Tibial nerve (tissue), 4 donors: ENCODE results near the gene ATP6AP1. TPM values are rescaled to one million over a fixed set of nuclear protein-coding genes. Genes with fewer than 3 reads are reported as not detected.

ENCODE experiments used
- DNase-seq, 2 donors: peaks; one replicate each; pipeline ENCODE4 v3.0.0-alpha.2; 2019; ENCODE audit warnings: low spot score in 2 of 2
- H3K27ac ChIP-seq, 4 donors: fragments of 200-600 bp; sonication (generic) in 3 of 4; one replicate each; pipeline ENCODE4 v1.5.1; 2017 to 2019; ENCODE audit warnings: mild to moderate bottlenecking in 1 of 4
- H3K27me3 ChIP-seq, 2 donors: fragments of 200-600 bp; sonication (generic) in 1 of 2; one replicate each; pipeline versions ENCODE4 v1.5.1 to v1.6.0; 2017 to 2019
- H3K36me3 ChIP-seq, 3 donors: fragments of 200-600 bp; sonication (generic); one replicate each; pipeline ENCODE4 v1.5.1; 2018 to 2019
- H3K4me1 ChIP-seq, 4 donors: fragments of 200-600 bp; sonication (generic) in 3 of 4; one replicate each; pipeline ENCODE4 v1.5.1; 2017 to 2019
- H3K4me3 ChIP-seq, 4 donors: fragments of 200-600 bp; sonication (generic) in 3 of 4; one replicate each; pipeline ENCODE4 v1.5.1; 2017 to 2019; ENCODE audit warnings: mild to moderate bottlenecking in 1 of 4, moderate library complexity in 1 of 4
- H3K9me3 ChIP-seq, 4 donors: fragments of 200-600 bp; sonication (generic) in 3 of 4; one replicate each; pipeline ENCODE4 v1.5.1; 2017 to 2019
- EP300 ChIP-seq, 2 donors: sonication (generic); formaldehyde crosslinking; IDR thresholded peaks; one replicate each; pipeline ENCODE4 v1.6.1; 2017; ENCODE audit warnings: antibody characterized with exemption in 2 of 2, mild to moderate bottlenecking in 1 of 2
- POLR2A ChIP-seq, 2 donors: fragments of 450-650 bp; IDR thresholded peaks; one replicate each; pipeline ENCODE4 v1.6.1; 2017; ENCODE audit warnings: antibody characterized with exemption in 2 of 2, mild to moderate bottlenecking in 2 of 2, moderate library complexity in 2 of 2
- WGBS, 2 donors: methylation state at CpG; one replicate each; pipeline ENCODE4 v1.1.5; 2018; 5-methylcytosine and 5-hydroxymethylcytosine counted together
- total RNA-seq, 4 donors: library from RNA; depleted of rRNA; stranded (reverse); fragments of >200 nt; gene quantifications; one replicate each; pipeline ENCODE4 v1.1.0, GENCODE V29; 2016
- TF ChIP-seq, protein P1 (sequence below), 5 experiments: fragments of 200-600 bp in 3 of 5; fragments of 450-650 bp in 2 of 5; sonication (generic) in 3 of 5; IDR thresholded peaks; one replicate each; pipeline ENCODE4 v1.5.1; 2016 to 2019; ENCODE audit warnings: antibody characterized with exemption in 5 of 5, mild to moderate bottlenecking in 3 of 5, moderate library complexity in 2 of 5

ATP6AP1 gene
- total RNA-seq, 4 donors from 2014 or later: 42.9 to 59.7 (median 50.4) TPM

DNA sequence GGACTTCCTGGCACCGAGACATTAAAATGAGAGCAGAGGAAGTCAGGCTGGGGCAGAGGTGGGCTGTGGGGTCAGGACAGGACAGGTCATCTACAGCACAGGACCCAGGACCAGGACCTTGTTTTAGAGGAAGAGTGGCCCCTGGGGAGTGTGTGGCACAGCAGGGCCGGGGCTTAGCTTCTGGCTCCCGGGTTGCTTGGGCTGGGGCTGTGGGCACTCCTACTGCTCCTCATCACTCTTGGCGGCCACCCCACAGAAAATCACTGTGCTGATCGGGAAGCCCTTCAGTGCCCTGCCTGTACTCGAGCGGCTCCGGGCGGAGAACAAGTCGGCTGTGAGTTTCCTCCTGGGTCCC is 8.1 kb upstream of the ATP6AP1 start:
- Histone ChIP-seq H3K27ac (peak overlapping the region in 1 of 4 donors; percentile 63), H3K36me3 (peaks cover 0 to 20% (median 2%) of the 10 kb centered on the region in 3 donors), H3K9me3 (no peaks in the 10 kb centered on the region), H3K4me1 (no peaks in the 10 kb centered on the region), H3K27me3 (no peaks in the 10 kb centered on the region), H3K4me3 (no peak overlapping the region)
- 76 to 91% methylated on average over 5 to 10 of the region's 10 CpGs for WGBS, 2 donors
- DNase-seq: no peak
- TF ChIP-seq EP300 (IDR thresholded peaks at IDR 0.05) (no peak), POLR2A (IDR thresholded peaks at IDR 0.05) (no peak)
- TF ChIP-seq, protein P1, sequence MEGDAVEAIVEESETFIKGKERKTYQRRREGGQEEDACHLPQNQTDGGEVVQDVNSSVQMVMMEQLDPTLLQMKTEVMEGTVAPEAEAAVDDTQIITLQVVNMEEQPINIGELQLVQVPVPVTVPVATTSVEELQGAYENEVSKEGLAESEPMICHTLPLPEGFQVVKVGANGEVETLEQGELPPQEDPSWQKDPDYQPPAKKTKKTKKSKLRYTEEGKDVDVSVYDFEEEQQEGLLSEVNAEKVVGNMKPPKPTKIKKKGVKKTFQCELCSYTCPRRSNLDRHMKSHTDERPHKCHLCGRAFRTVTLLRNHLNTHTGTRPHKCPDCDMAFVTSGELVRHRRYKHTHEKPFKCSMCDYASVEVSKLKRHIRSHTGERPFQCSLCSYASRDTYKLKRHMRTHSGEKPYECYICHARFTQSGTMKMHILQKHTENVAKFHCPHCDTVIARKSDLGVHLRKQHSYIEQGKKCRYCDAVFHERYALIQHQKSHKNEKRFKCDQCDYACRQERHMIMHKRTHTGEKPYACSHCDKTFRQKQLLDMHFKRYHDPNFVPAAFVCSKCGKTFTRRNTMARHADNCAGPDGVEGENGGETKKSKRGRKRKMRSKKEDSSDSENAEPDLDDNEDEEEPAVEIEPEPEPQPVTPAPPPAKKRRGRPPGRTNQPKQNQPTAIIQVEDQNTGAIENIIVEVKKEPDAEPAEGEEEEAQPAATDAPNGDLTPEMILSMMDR (IDR thresholded peaks at IDR 0.05): no peak

DNA sequence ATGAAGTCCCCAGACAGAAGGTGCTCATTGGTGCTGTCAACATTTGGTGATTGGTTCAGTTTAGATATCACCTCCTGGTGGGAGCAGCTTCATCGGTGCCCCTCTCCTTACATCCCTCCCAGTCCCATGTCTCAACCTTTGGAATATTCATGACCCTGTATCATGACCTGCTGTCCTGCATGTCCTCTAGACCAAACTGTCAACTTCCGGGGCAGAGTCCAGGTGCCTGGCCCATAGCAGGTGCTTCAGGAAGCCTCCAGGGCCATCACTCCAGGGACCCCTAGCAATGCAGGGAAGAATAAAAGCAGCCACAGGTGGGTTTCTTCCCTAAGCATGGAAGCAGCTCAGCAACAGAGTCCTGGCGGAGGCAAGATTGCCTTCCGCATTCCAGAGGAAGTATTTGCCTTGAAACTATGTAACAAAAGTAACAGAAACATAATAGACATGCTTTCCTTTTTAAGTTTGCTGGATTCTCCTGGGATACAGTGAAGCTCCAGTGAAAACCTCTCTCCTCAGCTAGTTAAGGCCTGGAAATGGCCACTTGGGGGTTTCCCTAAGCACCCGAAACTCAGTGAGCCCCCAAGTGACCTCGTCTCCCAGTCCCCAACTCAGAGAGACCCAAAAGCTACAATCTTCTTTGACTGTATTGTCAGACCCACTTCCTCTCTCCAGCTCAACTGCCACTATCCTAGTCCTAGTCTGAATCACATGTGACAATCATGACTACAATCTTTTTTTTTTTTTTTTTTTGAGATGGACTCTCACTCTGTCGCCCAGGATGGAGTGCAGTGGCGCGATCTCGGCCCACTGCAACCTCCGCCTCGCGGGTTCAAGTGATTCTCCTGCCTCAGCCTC is 1.3 kb upstream of the ATP6AP1 start:
- peak overlapping the region in 2 of 4 donors; percentile 15 to 89 for H3K27ac ChIP-seq
- H3K36me3 ChIP-seq: peaks cover 0 to 6% (median 0%) of the 10 kb centered on the region in 3 donors
- H3K4me3 ChIP-seq: no peak overlapping the region
- peaks cover 0 to 23% (median 0%) of the 10 kb centered on the region in 4 donors for H3K4me1 ChIP-seq
- 84 to 90% methylated on average over 13 of the region's 13 CpGs for WGBS, 2 donors
- TF ChIP-seq, protein P1 (IDR thresholded peaks at IDR 0.05): no peak
- TF ChIP-seq POLR2A (IDR thresholded peaks at IDR 0.05) (no peak), EP300 (IDR thresholded peaks at IDR 0.05) (no peak)
- no peaks in the 10 kb centered on the region for H3K27me3 ChIP-seq
- DNase-seq: no peak
- no peaks in the 10 kb centered on the region for H3K9me3 ChIP-seq

DNA sequence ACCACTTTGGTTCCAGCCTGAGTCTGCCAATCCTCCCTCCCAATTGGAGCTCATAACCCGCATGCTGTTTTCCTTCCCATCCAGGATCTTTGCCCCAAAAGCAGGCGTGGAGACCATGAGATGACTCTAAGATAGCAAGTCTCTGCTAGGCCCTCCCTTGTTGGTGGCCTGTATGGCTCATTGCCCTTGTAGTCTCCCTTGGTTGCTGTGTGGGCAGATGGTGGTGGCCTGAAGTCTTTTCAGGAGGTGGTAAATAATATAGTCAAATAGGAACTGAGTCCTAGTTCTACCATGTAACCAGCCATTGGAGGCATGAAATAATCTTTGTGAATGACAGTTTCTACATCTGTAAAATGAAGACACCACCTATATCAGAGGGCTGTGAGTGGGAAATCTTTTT is 1.2 kb downstream of the ATP6AP1 start:
- H3K4me3 ChIP-seq: peak overlapping the region in 2 of 4 donors; percentile 66 to 85
- no peak for DNase-seq
- H3K9me3 ChIP-seq: no peaks in the 10 kb centered on the region
- peaks cover 0 to 23% (median 0%) of the 10 kb centered on the region in 4 donors for H3K4me1 ChIP-seq
- TF ChIP-seq POLR2A (IDR thresholded peaks at IDR 0.05) (no peak), EP300 (IDR thresholded peaks at IDR 0.05) (no peak)
- TF ChIP-seq, protein P1 (IDR thresholded peaks at IDR 0.05): no peak
- peak overlapping the region in 2 of 4 donors; percentile 89 to 94 for H3K27ac ChIP-seq
- H3K36me3 ChIP-seq: peaks cover 0 to 31% (median 0%) of the 10 kb centered on the region in 3 donors
- H3K27me3 ChIP-seq: no peaks in the 10 kb centered on the region
- 67 to 78% methylated on average over 2 of the region's 2 CpGs for WGBS, 2 donors

DNA sequence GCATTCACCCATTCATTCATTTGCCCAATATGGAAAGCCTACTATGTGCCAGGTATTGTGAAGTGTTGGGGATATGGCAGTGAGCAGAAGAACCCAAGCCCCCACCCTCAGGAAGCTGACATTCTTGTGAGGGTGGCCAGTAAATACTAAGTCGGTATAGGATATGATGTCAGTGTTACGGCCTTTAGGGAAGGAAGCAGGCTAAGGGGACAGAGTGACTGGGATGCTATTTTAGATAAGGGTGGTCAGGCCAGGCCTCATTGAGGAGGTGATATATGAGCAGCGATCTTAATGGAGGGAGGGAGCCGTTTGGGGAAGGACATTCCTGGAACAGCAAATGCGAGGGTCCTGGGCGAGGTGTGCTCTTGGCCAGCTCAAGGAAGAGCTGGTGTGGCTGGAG is 2.0 kb downstream of the ATP6AP1 start:
- no peak overlapping the region for H3K4me3 ChIP-seq
- peaks cover 0 to 23% (median 0%) of the 10 kb centered on the region in 4 donors for H3K4me1 ChIP-seq
- H3K36me3 ChIP-seq: peaks cover 0 to 39% (median 0%) of the 10 kb centered on the region in 3 donors
- WGBS, 2 donors: 66 to 83% methylated on average over 6 of the region's 6 CpGs
- H3K9me3 ChIP-seq: no peaks in the 10 kb centered on the region
- no peak for TF ChIP-seq POLR2A (IDR thresholded peaks at IDR 0.05)
- TF ChIP-seq, protein P1 (IDR thresholded peaks at IDR 0.05): no peak
- no peak for TF ChIP-seq EP300 (IDR thresholded peaks at IDR 0.05)
- DNase-seq: no peak
- H3K27me3 ChIP-seq: no peaks in the 10 kb centered on the region
- H3K27ac ChIP-seq: peak overlapping the region in 2 of 4 donors; percentile 59

- peaks cover 0 to 23% (median 0%) of the 10 kb centered on the region in 4 donors for H3K4me1 ChIP-seq
- no peak for DNase-seq
- no peaks in the 10 kb centered on the region for H3K27me3 ChIP-seq
- TF ChIP-seq EP300 (IDR thresholded peaks at IDR 0.05) (no peak), POLR2A (IDR thresholded peaks at IDR 0.05) (no peak)
- TF ChIP-seq, protein P1 (IDR thresholded peaks at IDR 0.05): no peak
- H3K9me3 ChIP-seq: no peaks in the 10 kb centered on the region
- peak overlapping the region in 2 of 4 donors; percentile 59 for H3K27ac ChIP-seq
- no peak overlapping the region for H3K4me3 ChIP-seq
- peaks cover 0 to 40% (median 0%) of the 10 kb centered on the region in 3 donors for H3K36me3 ChIP-seq
- WGBS, 2 donors: 57 to 61% methylated on average over 7 of the region's 7 CpGs
These were observed 2.4 kb downstream of the ATP6AP1 start for GRCh38 chrX:154430916-154431315.
